Left kidney (tissue), 2 donors: Measurements from ENCODE around the gene ZBTB48. TPM values are rescaled to one million over a fixed set of nuclear protein-coding genes. Genes with fewer than 3 reads are reported as not detected.
"Not testable (repeated sequence)": the region's sequence is repeated elsewhere in the genome, so short reads cannot be mapped to it uniquely, and the experiment has no call there.

ENCODE experiments used
- DNase-seq: peaks from one replicate; pipeline ENCODE4 v3.0.0-alpha.2; 2013
- polyA plus RNA-seq: library from polyadenylated mRNA; unstranded; fragments of 120-200 nt; gene quantifications from one replicate; pipeline ENCODE4 v1.2.1, GENCODE V29; 2013; ENCODE audit not compliant: insufficient read length

The ZBTB48 gene
- polyA plus RNA-seq, 1 donor = 33.7 TPM

- DNase-seq = no peak
Observed at GRCh38 chr1:6591222-6591621, 11.4 kb downstream of the ZBTB48 start.

GRCh38 chr1:6591644-6592043 lies 11.8 kb downstream of the ZBTB48 start:
- no peak for DNase-seq

GRCh38 chr1:6592441-6592840 lies 12.6 kb downstream of the ZBTB48 start:
- no peak for DNase-seq

GRCh38 chr1:6592865-6593593 lies 13.2 kb downstream of the ZBTB48 start:
- DNase-seq = no peak

GRCh38 chr1:6593810-6594209 lies 14.0 kb downstream of the ZBTB48 start:
- DNase-seq = no peak

- no peak for DNase-seq
Observed at GRCh38 chr1:6594977-6595740, 15.4 kb downstream of the ZBTB48 start.

- DNase-seq = no peak
Observed at GRCh38 chr1:6596351-6596750, 16.6 kb downstream of the ZBTB48 start.

- DNase-seq = no peak
Observed at GRCh38 chr1:6596886-6597776, 17.3 kb downstream of the ZBTB48 start.

- no peak for DNase-seq
Observed at GRCh38 chr1:6597777-6598131, 18.0 kb downstream of the ZBTB48 start.

GRCh38 chr1:6599141-6599975 lies 19.6 kb downstream of the ZBTB48 start:
- no peak for DNase-seq

GRCh38 chr1:6599991-6600390 lies 20.2 kb downstream of the ZBTB48 start:
- DNase-seq = not testable (repeated sequence)

GRCh38 chr1:6600410-6601048 lies 20.7 kb downstream of the ZBTB48 start:
- no peak for DNase-seq

- no peak for DNase-seq
Observed at GRCh38 chr1:6601049-6601922, 21.5 kb downstream of the ZBTB48 start.

GRCh38 chr1:6601923-6602668 lies 22.3 kb downstream of the ZBTB48 start:
- DNase-seq = no peak

GRCh38 chr1:6602669-6603237 lies 23.0 kb downstream of the ZBTB48 start, which contains the start of gene KLHL21:
Gene KLHL21, minus strand, starts transcription at chr1:6602869. Its CDS starts 52 bp downstream, at chr1:6602817.
- no peak for DNase-seq

GRCh38 chr1:6603238-6603914 lies 23.6 kb downstream of the ZBTB48 start:
- DNase-seq = no peak

- DNase-seq = no peak
Observed at GRCh38 chr1:6603915-6604558, 24.2 kb downstream of the ZBTB48 start.
